Head of caudate nucleus (tissue), 42 donors: ENCODE data around the gene NBPF3.
"Not testable (repeated sequence)": the region's sequence is repeated elsewhere in the genome, so short reads cannot be mapped to it uniquely, and the experiment has no call there.

Source experiments
- DNase-seq, 42 donors: peaks; one replicate each; pipeline versions ENCODE4 v3.0.0 to v3.0.0-alpha.2; 2020 to 2021; ENCODE audit warnings: mixed read lengths in 7 of 42
- intact Hi-C: fragments of 100-400 bp; cut with DNase I; formaldehyde crosslinking; loops from one replicate; pipeline ENCODE4 v1.15.0; 2022

The NBPF3 gene, protein sequence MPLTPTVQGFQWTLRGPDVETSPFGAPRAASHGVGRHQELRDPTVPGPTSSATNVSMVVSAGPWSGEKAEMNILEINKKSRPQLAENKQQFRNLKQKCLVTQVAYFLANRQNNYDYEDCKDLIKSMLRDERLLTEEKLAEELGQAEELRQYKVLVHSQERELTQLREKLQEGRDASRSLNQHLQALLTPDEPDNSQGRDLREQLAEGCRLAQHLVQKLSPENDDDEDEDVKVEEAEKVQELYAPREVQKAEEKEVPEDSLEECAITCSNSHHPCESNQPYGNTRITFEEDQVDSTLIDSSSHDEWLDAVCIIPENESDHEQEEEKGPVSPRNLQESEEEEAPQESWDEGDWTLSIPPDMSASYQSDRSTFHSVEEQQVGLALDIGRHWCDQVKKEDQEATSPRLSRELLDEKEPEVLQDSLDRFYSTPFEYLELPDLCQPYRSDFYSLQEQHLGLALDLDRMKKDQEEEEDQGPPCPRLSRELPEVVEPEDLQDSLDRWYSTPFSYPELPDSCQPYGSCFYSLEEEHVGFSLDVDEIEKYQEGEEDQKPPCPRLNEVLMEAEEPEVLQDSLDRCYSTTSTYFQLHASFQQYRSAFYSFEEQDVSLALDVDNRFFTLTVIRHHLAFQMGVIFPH

DNA sequence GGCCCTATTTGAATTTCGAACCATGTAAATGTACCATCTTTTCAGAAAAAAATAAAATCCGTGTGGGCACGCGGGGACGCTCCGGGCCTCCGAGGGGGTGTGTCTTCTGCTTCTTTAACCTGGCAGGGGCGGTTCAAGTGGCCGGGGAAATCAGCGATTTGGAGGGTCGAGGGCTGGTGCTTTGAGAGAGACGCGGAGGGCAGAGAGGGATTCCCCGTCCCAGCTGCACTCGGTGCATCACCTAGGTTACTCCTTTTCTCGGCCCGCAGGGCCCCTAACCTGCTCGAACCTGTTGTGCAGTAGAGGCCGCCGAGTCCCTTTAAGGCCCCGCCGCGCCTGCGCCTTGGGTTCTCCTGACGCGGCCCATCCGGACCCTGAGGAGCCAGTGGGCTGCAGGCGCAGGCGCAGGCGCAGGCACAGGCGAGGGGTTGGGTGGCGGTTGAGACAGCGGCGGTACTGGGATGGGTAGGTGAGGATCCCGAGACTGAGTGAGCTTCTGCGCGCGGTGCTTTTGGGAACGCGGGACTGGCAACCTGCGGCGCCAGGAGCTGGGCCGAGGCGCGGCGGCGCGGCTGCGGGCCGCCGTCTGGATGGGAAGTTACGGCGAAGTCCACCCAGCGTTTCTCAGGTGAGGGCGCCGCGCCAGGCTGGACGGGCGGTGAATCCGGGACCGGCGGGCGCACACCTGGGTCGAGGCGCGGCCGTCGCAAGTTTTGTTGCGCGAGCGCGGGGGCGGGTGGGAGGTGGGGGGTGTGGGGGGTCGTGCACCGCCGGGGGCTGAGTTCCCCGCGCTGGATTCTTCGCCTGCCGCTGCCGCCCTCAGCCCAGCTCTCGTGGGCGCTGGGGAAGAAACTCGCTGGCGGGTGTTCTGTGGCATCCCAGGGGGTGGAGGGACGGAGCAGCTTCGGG, at the start of gene NBPF3:
Gene NBPF3, plus strand, starts transcription at position 417 of the 909 bp plus-strand sequence. CDS start 4,950 bp downstream, outside the sequence.
- intact Hi-C loops, result no loop called here

DNA sequence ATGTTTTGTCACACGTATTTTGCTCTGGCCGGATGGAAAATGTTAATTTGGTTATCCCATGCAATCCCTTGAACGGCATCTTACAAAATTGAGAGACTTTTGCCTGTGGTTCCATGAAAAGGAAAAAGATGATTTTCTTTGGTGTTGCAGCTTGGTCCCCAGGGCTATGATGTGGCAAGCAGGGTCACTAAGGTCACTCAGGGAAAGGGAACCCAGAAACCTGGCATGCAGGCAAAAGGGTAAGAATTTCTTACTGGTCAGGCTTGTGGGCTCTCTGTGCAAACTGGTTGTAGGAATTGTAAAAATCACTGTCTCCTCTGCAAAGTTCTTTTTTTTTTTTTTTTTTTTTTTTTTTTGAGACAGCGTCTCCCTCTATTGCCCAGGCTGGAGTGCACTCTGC, 48.4 kb upstream of the NBPF3 start:
- intact Hi-C loops, result no loop called here
- DNase-seq, result no peak

More for the DNA sequence above, at the start of gene NBPF3:
- DNase-seq, result peak; percentile 69 to 97 (median 90)

- no peak for DNase-seq
- intact Hi-C loops, result no loop called here
Measured at GRCh38 chr1:21392587-21393263, 47.2 kb upstream of the NBPF3 start.

GRCh38 chr1:21396516-21396915, 43.4 kb upstream of the NBPF3 start:
- DNase-seq, result no peak
- intact Hi-C loops, result no loop called here

DNA sequence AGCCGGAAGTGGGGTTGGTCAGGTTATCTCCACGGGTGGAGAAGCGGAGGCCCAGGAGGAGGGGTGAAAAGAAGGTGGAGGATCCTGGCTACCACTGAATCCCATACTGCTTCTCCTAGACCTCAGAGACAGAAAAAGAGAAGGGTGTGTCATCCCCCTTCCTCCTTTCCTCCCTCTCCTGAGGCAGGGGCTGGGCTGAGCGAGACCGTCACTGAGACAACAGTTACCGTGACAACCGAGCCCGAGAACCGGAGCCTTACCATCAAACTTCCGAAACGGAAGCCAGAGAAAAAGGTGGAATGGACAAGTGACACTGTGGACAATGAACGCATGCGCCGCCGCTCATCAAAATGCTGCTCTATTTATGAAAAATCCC, 42.1 kb upstream of the NBPF3 start:
- DNase-seq, result peak in 27 of 42 donors; percentile 2 to 51 (median 16)
- intact Hi-C loops, result no loop called here

- intact Hi-C loops, DNase-seq: not testable (repeated sequence)
Measured at GRCh38 chr1:21401726-21402346, 38.1 kb upstream of the NBPF3 start.

GRCh38 chr1:21406659-21407058, 33.3 kb upstream of the NBPF3 start:
- intact Hi-C loops, result no loop called here
- DNase-seq, result no peak

- intact Hi-C loops, DNase-seq: not testable (repeated sequence)
Measured at GRCh38 chr1:21409897-21410296, 30.0 kb upstream of the NBPF3 start.

DNA sequence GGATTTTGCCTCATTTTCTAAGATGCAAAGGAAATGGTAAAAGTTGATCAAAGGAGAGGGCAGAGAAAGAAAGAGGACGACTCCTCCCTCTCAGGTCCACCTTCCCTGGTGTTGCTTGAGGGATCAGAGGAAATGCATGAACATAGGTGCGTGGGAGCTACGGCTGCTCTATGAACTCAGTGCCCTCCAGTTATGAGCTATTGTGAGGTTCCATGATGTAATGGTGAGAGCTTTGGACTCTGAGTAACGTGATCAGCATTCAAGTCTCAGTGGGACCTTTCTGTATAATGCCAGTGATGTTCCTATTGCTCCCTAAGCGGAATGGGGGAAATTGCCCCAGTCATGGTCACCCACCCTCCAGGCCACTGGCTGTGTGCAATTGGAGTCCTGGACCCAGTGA, 25.9 kb upstream of the NBPF3 start:
- intact Hi-C loops, result no loop called here
- no peak for DNase-seq

GRCh38 chr1:21420378-21420777, 19.6 kb upstream of the NBPF3 start:
- DNase-seq, intact Hi-C loops: not testable (repeated sequence)

- intact Hi-C loops, DNase-seq: not testable (repeated sequence)
Measured at GRCh38 chr1:21421307-21421706, 18.6 kb upstream of the NBPF3 start.

DNA sequence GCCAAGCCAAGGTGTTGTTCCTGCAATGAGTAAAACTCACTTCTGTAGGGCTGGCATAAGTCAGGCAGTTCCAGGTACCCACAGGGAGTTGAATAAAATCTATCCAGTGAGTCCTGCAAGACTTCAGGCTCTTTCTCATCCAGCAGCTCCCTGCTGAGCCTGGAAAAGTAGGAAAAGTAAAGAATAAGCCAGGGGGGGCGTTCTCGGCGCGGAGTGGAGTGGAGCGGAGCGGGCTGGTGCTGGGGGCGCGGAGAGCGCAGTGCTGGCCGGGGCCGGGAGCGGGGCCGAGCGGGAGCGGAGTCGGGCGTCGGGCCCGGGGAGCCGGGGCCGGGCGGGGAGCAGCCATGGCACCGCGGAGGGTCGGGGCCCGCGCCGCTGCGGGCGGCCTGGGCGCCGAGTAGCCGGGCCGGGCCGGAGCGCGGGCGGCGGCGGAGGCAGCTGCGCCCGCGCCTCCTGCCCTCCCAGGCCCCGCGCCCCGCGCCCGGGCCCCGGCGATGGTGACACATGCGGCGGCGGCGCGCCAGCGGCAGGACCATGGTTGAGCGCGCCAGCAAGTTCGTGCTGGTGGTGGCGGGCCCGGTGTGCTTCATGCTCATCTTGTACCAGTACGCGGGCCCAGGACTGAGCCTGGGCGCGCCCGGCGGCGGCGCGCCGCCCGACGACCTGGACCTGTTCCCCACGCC, 12.0 kb upstream of the NBPF3 start:
- intact Hi-C loops, result not testable (repeated sequence)
- peak in 1 of 42 donors; percentile 17 for DNase-seq

- DNase-seq, intact Hi-C loops: not testable (repeated sequence)
Measured at GRCh38 chr1:21428481-21429073, 11.4 kb upstream of the NBPF3 start.

DNA sequence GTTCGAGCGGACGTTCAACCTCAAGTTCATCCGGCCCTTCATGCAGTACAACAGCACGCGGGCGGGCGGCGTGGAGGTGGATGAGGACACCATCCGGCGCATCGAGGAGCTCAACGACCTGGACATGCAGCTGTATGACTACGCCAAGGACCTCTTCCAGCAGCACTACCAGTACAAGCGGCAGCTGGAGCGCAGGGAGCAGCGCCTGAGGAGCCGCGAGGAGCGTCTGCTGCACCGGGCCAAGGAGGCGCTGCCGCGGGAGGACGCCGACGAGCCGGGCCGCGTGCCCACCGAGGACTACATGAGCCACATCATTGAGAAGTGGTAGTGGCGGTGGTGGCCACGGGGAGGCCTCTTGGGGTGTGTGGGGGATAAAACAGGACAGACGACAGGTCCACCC, 10.7 kb upstream of the NBPF3 start:
- intact Hi-C loops, DNase-seq: not testable (repeated sequence)

DNA sequence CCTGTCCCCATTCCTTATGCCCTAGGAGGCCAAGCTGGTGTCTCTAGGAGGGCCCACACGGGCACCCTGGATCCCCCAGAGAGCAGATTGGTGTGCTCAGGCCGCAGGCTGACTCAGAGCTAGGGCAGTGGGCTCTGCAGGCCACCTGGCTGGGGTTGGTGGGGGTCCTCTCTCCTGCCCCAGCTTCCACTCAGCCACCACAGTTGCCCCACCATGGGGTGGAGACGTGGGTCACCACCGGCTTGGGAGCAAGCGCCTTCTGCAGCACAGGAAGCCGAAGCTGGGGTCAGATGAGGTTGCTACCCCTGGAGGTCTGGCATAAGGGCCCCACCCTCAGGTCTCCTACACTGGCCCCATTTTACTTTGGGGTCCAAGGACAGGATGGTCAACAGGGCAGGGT, 9.1 kb upstream of the NBPF3 start:
- DNase-seq, intact Hi-C loops: not testable (repeated sequence)

GRCh38 chr1:21434394-21434793, 5.5 kb upstream of the NBPF3 start:
- intact Hi-C loops, result no loop called here
- DNase-seq, result no peak

DNA sequence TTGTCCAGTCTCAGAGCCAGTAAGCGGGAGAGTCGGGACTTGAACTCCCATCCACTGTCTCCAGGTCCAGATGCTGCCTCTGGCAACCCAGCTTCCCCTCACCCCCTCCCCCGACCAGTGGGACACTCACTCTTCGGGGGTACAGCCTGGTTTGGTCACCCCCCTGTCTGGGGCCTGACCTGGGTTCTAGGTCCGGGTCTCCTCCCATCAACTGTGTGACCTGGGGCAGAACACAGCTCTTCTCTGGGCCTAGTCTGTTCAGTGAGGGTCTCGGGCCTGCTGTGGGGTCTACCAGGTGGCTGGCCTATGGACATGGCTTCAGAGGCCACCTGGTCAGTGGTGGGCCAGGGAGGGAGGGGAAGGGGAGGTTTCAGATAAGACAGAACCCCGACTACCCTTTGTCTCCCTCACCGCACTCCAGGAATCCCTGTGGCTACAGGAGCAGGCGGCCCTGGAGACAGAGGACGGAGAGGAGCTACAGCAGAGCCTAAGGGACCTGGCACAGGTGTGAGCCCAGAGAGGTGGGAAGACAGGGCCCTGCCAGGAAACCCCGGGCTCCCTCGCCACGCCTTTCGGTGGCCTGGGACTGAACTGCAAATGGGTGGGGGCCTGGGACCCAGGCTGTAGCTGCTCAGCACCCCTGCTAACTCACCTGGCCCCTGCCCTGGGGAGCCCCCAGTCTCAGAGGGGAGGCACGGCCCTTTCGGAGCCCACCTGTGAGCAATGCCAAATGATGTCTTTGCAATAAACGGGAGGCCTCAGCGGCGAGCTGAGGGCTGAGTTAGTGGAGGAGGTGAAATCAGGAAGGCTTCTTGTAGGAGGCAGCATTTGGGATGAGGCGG, 4.1 kb upstream of the NBPF3 start:
- intact Hi-C loops, result no loop called here
- DNase-seq, result no peak
